SK-N-SH (cell line): ENCODE measurements around the gene TP73. TPM values are rescaled to one million over a fixed set of nuclear protein-coding genes. Genes with fewer than 3 reads are reported as not detected.

Experiments
- CTCF ChIA-PET: fragments of 300-600, 350-600 bp; formaldehyde crosslinking; extraction: SDS; loops from one replicate; lab custom pipeline; 2021; lab: Yijun Ruan, JAX
- POLR2A ChIA-PET: fragments of 350-600 bp; sonication (Branson Sonifier 250); formaldehyde crosslinking; extraction: SDS; loops from one replicate; lab custom pipeline; 2020; ENCODE audit warnings: antibody characterized with exemption, inconsistent platforms; lab: Yijun Ruan, JAX
- DNase-seq: peaks from one replicate; pipeline ENCODE4 v3.0.0; 2012
- H2AFZ ChIP-seq: fragments of 200-600 bp; sonication (generic); 2 replicates; pipeline ENCODE4 v1.8.1; 2016; ENCODE audit warnings: antibody characterized with exemption, mild to moderate bottlenecking, low read depth
- H3F3A ChIP-seq: fragments of 200-600 bp; sonication (generic); replicated peaks from 2 replicates; pipeline ENCODE3; 2016; ENCODE audit warnings: antibody characterized with exemption, mild to moderate bottlenecking; ENCODE audit not compliant: insufficient read depth
- H3K27ac ChIP-seq, 2 experiments: fragments of 200-500 bp in 1 of 2; fragments of 200-600 bp in 1 of 2; sonication (Bioruptor generic) in 1 of 2; sonication (generic), shearing (Covaris generic) in 1 of 2; 2 replicates each; pipeline versions ENCODE4 v1.5.1 to v1.6.1; 2014 to 2016; ENCODE audit warnings: low read depth in 2 of 2, inconsistent platforms in 1 of 2, low read length in 1 of 2, mild to moderate bottlenecking in 1 of 2, mixed read lengths in 1 of 2
- H3K27me3 ChIP-seq: fragments of 200-600 bp; sonication (generic), shearing (Covaris generic); 2 replicates; pipeline ENCODE4 v1.6.1; 2016; ENCODE audit warnings: mixed run types; ENCODE audit not compliant: insufficient read depth
- H3K36me3 ChIP-seq, 2 experiments: fragments of 200-500 bp in 1 of 2; fragments of 200-600 bp in 1 of 2; sonication (Bioruptor generic) in 1 of 2; sonication (generic) in 1 of 2; replicated peaks in 1 of 2; 2 replicates each; pipeline versions ENCODE3 to v1.5.1; 2014 to 2016; ENCODE audit warnings: low read length in 1 of 2, mild to moderate bottlenecking in 1 of 2; ENCODE audit not compliant: insufficient read depth in 2 of 2, control insufficient read depth in 1 of 2
- H3K4me1 ChIP-seq, 2 experiments: fragments of 200-500 bp in 1 of 2; fragments of 200-600 bp in 1 of 2; sonication (Bioruptor generic) in 1 of 2; sonication (generic), shearing (Covaris generic) in 1 of 2; 2 replicates each; pipeline versions ENCODE4 v1.5.1 to v1.6.1; 2014 to 2016; ENCODE audit warnings: low read depth in 1 of 2, low read length in 1 of 2, mixed run types in 1 of 2; ENCODE audit not compliant: insufficient read depth in 2 of 2, control insufficient read depth in 1 of 2
- H3K4me2 ChIP-seq: fragments of 200-600 bp; sonication (generic), shearing (Covaris generic); 2 replicates; pipeline ENCODE4 v1.6.1; 2017; ENCODE audit warnings: mixed run types
- H3K4me3 ChIP-seq, 2 experiments: fragments of 200-500 bp in 1 of 2; fragments of 200-600 bp in 1 of 2; sonication (Bioruptor generic) in 1 of 2; sonication (generic), shearing (Covaris generic) in 1 of 2; 2 replicates each; pipeline versions ENCODE4 v1.5.1 to v1.8.1; 2014 to 2016; ENCODE audit warnings: low read depth in 2 of 2, inconsistent platforms in 1 of 2, low read length in 1 of 2, mild to moderate bottlenecking in 1 of 2, mixed read lengths in 1 of 2, moderate library complexity in 1 of 2
- H3K79me2 ChIP-seq: fragments of 200-600 bp; sonication (generic); 2 replicates; pipeline ENCODE4 v1.8.1; 2017; ENCODE audit warnings: mild to moderate bottlenecking; ENCODE audit not compliant: insufficient read depth
- H3K9ac ChIP-seq: fragments of 200-600 bp; sonication (generic); 2 replicates; pipeline ENCODE4 v1.6.1; 2017; ENCODE audit warnings: mixed run types
- H3K9me2 ChIP-seq: fragments of 200-600 bp; sonication (generic); 2 replicates; pipeline ENCODE4 v1.6.1; 2017; ENCODE audit warnings: mixed run types
- H3K9me3 ChIP-seq: fragments of 200-600 bp; sonication (generic); 2 replicates; pipeline ENCODE4 v1.6.1; 2017; ENCODE audit warnings: mixed run types, mild to moderate bottlenecking, moderate library complexity
- H4K20me1 ChIP-seq: fragments of 200-600 bp; sonication (generic); 2 replicates; pipeline ENCODE4 v1.6.1; 2017; ENCODE audit warnings: mild to moderate bottlenecking, mixed run types; ENCODE audit not compliant: insufficient read depth
- CTCF ChIP-seq: fragments of 200-600 bp; sonication (generic); IDR thresholded peaks from 2 replicates; pipeline ENCODE4 v1.6.1; 2017; ENCODE audit warnings: antibody characterized with exemption, mild to moderate bottlenecking, moderate library complexity
- ELF1 ChIP-seq: IDR thresholded peaks from 2 replicates; pipeline ENCODE4 v1.4.0; 2012
- FOXJ3 ChIP-seq: sonication (generic); formaldehyde crosslinking; IDR thresholded peaks from 2 replicates; pipeline ENCODE4 v1.5.1; 2020; ENCODE audit warnings: mild to moderate bottlenecking, missing genetic modification reagents
- FOXM1 ChIP-seq: IDR thresholded peaks from 2 replicates; pipeline ENCODE4 v1.4.0; 2012; ENCODE audit warnings: low read depth, mild to moderate bottlenecking
- IRF3 ChIP-seq: fragments of 150-350 bp; IDR thresholded peaks from 2 replicates; pipeline ENCODE4 v1.6.1; 2016; ENCODE audit warnings: mild to moderate bottlenecking, low read depth, low read length
- JUND ChIP-seq: IDR thresholded peaks from 2 replicates; pipeline ENCODE4 v1.4.0; 2012
- NFIC ChIP-seq: IDR thresholded peaks from 2 replicates; pipeline ENCODE4 v1.4.0; 2012; ENCODE audit warnings: borderline replicate concordance
- POLR2AphosphoS5 ChIP-seq: IDR thresholded peaks from 2 replicates; pipeline ENCODE4 v1.6.1; 2012; ENCODE audit warnings: low read depth, low read length
- RAD21 ChIP-seq: IDR thresholded peaks from 2 replicates; pipeline ENCODE4 v1.6.1; 2012; ENCODE audit warnings: mild to moderate bottlenecking, low read length
- REST ChIP-seq: IDR thresholded peaks from 2 replicates; pipeline ENCODE4 v1.6.1; 2012; ENCODE audit warnings: mild to moderate bottlenecking, low read depth, low read length, moderate library complexity
- SIN3A ChIP-seq: IDR thresholded peaks from 2 replicates; pipeline ENCODE4 v1.6.1; 2012; ENCODE audit warnings: low read depth, mild to moderate bottlenecking, low read length, moderate library complexity, borderline replicate concordance
- SMC3 ChIP-seq: IDR thresholded peaks from 2 replicates; pipeline ENCODE4 v1.6.1; 2012; ENCODE audit warnings: low read depth, low read length, improper control_type of control experiment
- TCF12 ChIP-seq: IDR thresholded peaks from 2 replicates; pipeline ENCODE4 v1.4.0; 2012
- USF1 ChIP-seq: IDR thresholded peaks from 2 replicates; pipeline ENCODE4 v1.4.0; 2012; ENCODE audit warnings: low read depth, borderline replicate concordance
- WGBS: methylation state at CpG from one replicate; pipeline ENCODE4 v1.1.6; 2017; ENCODE audit warnings: low lambda C conversion rate; 5-methylcytosine and 5-hydroxymethylcytosine counted together
- polyA plus RNA-seq, 3 experiments: library from polyadenylated mRNA; depleted of rRNA; stranded (reverse); fragments of >200 nt; gene quantifications; 2 replicates each; pipeline ENCODE4 v1.2.3, GENCODE V29; 2012

The TP73 gene
- polyA plus RNA-seq, 1 of the 3 experiments (the other 2 are of a cell fraction), result 0.64 TPM

GRCh38 chr1:3612123-3612522, 40.2 kb upstream of the TP73 start (continued):
- no peak for TF ChIP-seq FOXM1

GRCh38 chr1:3614755-3615742, 37.3 kb upstream of the TP73 start:
- TF ChIP-seq RAD21 (peak; percentile 81), TCF12 (no peak), JUND (no peak), SIN3A (no peak), REST (no peak), FOXM1 (no peak), USF1 (no peak), FOXJ3 (CRISPR knock-in tag) (no peak), CTCF (peak; percentile 73), SMC3 (peak; percentile 87), IRF3 (no peak), POLR2AphosphoS5 (no peak), NFIC (no peak), ELF1 (no peak)
- no peak overlapping the region for H3K4me3 ChIP-seq
- H3K4me1 ChIP-seq, result peaks cover 0 to 19% of the 10 kb centered on the region in 2 experiments; a peak in 2 of 4 replicates
- peak; percentile 81 for DNase-seq
- no peaks in the 10 kb centered on the region for H3K9me3 ChIP-seq
- 50% methylated on average over 19 of the region's 20 CpGs for whole genome bisulfite sequencing
- H3F3A ChIP-seq, result no peaks in the 10 kb centered on the region
- no peaks in the 10 kb centered on the region for H3K27me3 ChIP-seq
- no peaks in the 10 kb centered on the region for H3K79me2 ChIP-seq
- ChIA-PET POLR2A (no interaction called here), CTCF (interaction anchor here (0.5 to 2.3 kb wide), 33 partner anchors 9 to 158 kb away, joined by 3 to 8 read pairs (median 4); partner anchors contain the start of gene TPRG1L)
- no peaks in the 10 kb centered on the region for H3K9me2 ChIP-seq
- no peak overlapping the region for H3K27ac ChIP-seq
- H2AFZ ChIP-seq, result no peak overlapping the region
- H3K9ac ChIP-seq, result no peak overlapping the region
- H3K36me3 ChIP-seq, result no peaks in the 10 kb centered on the region
- H4K20me1 ChIP-seq, result no peaks in the 10 kb centered on the region
- no peak overlapping the region for H3K4me2 ChIP-seq
